Panc1 (cell line): ENCODE results near the gene PRSS33. TPM values are rescaled to one million over a fixed set of nuclear protein-coding genes. Genes with fewer than 3 reads are reported as not detected.
A peak's percentile ranks its signal among the peaks of the same experiment; 100 is the strongest.

Source experiments
- ATAC-seq: fragments of 200-7000 bp; cut with Tn5 transposase; 2 replicates; pipeline ENCODE4 v1.9.1; 2020; ENCODE audit warnings: mild to moderate bottlenecking, moderate library complexity
- BruUV-seq: library from RNA; stranded (reverse); fragments of 400-500 nt; replicated peaks from 2 replicates; lab custom pipeline; 2021; lab: Mats Ljungman, UMichigan
- CTCF ChIA-PET: fragments of 300-600 bp; sonication (Branson Sonifier 250); formaldehyde crosslinking; loops from one replicate; lab custom pipeline; 2022; ENCODE audit warnings: antibody characterized with exemption; lab: Charles Lee
- POLR2A ChIA-PET: fragments of 300-600 bp; sonication (Branson Sonifier 250); formaldehyde crosslinking; loops from one replicate; lab custom pipeline; 2022; ENCODE audit warnings: antibody characterized with exemption; lab: Charles Lee
- DNase-seq: peaks from one replicate; pipeline ENCODE4 v3.0.0-alpha.2; 2010; ENCODE audit warnings: low read depth, low spot score
- H3K27ac ChIP-seq: 2 replicates; pipeline ENCODE4 v1.5.1; 2011; ENCODE audit warnings: mild to moderate bottlenecking, low read length, inconsistent platforms
- H3K27me3 ChIP-seq: fragments of 200-500 bp; sonication (Bioruptor generic); 2 replicates; pipeline ENCODE4 v1.6.0; 2014; ENCODE audit warnings: low read length, inconsistent platforms; ENCODE audit not compliant: control insufficient read depth, insufficient read depth
- H3K36me3 ChIP-seq: fragments of 200-500 bp; sonication (Bioruptor generic); 2 replicates; pipeline ENCODE4 v1.5.1; 2014; ENCODE audit warnings: inconsistent platforms, mild to moderate bottlenecking, low read length, moderate library complexity; ENCODE audit not compliant: control insufficient read depth, insufficient read depth
- H3K4me1 ChIP-seq: 2 replicates; pipeline ENCODE4 v1.5.1; 2011; ENCODE audit warnings: inconsistent platforms, mild to moderate bottlenecking, low read length, moderate library complexity; ENCODE audit not compliant: control insufficient read depth, insufficient read depth
- H3K4me3 ChIP-seq, 2 experiments: 2 replicates each; pipeline ENCODE4 v1.5.1; 2011 to 2012; ENCODE audit warnings: low read depth in 2 of 2, low read length in 2 of 2, mild to moderate bottlenecking in 2 of 2, inconsistent platforms in 1 of 2, moderate library complexity in 1 of 2
- H3K9me3 ChIP-seq: fragments of 200-500 bp; sonication (Bioruptor generic); 2 replicates; pipeline ENCODE4 v1.5.1; 2014; ENCODE audit warnings: low read depth, mild to moderate bottlenecking, inconsistent platforms, low read length, moderate library complexity; ENCODE audit not compliant: control insufficient read depth, insufficient read depth
- CTCF ChIP-seq: fragments of 450-650 bp; IDR thresholded peaks from 2 replicates; pipeline ENCODE4 v1.5.1; 2017; ENCODE audit warnings: mild to moderate bottlenecking
- POLR2AphosphoS5 ChIP-seq: IDR thresholded peaks from 2 replicates; pipeline ENCODE4 v1.6.1; 2012; ENCODE audit warnings: mild to moderate bottlenecking, low read depth, low read length, moderate library complexity
- REST ChIP-seq, 2 experiments: IDR thresholded peaks; 2 replicates each; pipeline ENCODE4 v1.6.1; 2011 to 2012; ENCODE audit warnings: low read depth in 2 of 2, control low read depth in 1 of 2, low read length in 1 of 2, mild to moderate bottlenecking in 1 of 2, moderate library complexity in 1 of 2; ENCODE audit not compliant: insufficient read depth in 1 of 2
- SIN3A ChIP-seq: IDR thresholded peaks from 2 replicates; pipeline ENCODE4 v1.6.1; 2012; ENCODE audit warnings: low read depth, mild to moderate bottlenecking, low read length, moderate library complexity, borderline replicate concordance; ENCODE audit not compliant: insufficient read depth
- TCF7L2 ChIP-seq: IDR thresholded peaks from 2 replicates; pipeline ENCODE4 v1.6.1; 2011; ENCODE audit warnings: mild to moderate bottlenecking, low read depth, low read length, inconsistent platforms
- in situ Hi-C: cut with HindIII; loops from 2 replicates; pipeline ENCODE4 v1.10.0; 2016; ENCODE audit warnings: low sequenced_read_pairs, low pct_unique_long_range_greater_than_20kb
- intact Hi-C: fragments of 100-400 bp; cut with micrococcal nuclease; formaldehyde crosslinking; loops from one replicate; pipeline ENCODE4 v1.10.0; 2022; ENCODE audit not compliant: unreplicated experiment
- total RNA-seq: library from RNA; stranded (reverse); gene quantifications from one replicate; pipeline ENCODE4 v1.2.1, GENCODE V29; 2021; ENCODE audit not compliant: unreplicated experiment

PRSS33 gene
- total RNA-seq, 1 experiment from 2014 or later, result 0.59 TPM

GRCh38 chr16:2835638-2836493, 48.5 kb upstream of the PRSS33 start:
- H3K36me3 ChIP-seq, result no peaks in the 10 kb centered on the region
- CTCF ChIA-PET, result no interaction called here
- peak overlapping the region; percentile 79 for H3K27ac ChIP-seq
- H3K27me3 ChIP-seq, result no peaks in the 10 kb centered on the region
- H3K4me3 ChIP-seq, result peak overlapping the region; percentile 3 to 33; a peak in 2 of 4 replicates
- POLR2A ChIA-PET, result interaction anchor here (0.6 to 0.7 kb wide), 2 partner anchors 58 to 153 kb away, joined by 5 to 7 read pairs; partner anchors contain the start of gene KCTD5
- in situ Hi-C loops (no loop called here), intact Hi-C loops (loop anchor here (5.0 kb wide), 1 partner anchor 64 kb away; no protein-coding TSS in a partner anchor)
- no peaks in the 10 kb centered on the region for H3K9me3 ChIP-seq
- TF ChIP-seq POLR2AphosphoS5, result peak; percentile 93
- peak; percentile 86; the same call in 1 of the 2 replicates for TF ChIP-seq TCF7L2
- TF ChIP-seq SIN3A, result no peak
- 0 out of 4 replicates have a peak, but pooled peaks of 1 of the 2 experiments have one; percentile 51 for TF ChIP-seq REST (IDR thresholded peaks at IDR 0.05; ENCODE audit: insufficient read depth in 1 of 2, low read depth in 2 of 2, low read length in 1 of 2)
- ATAC-seq (peak; percentile 89), DNase-seq (peak; percentile 99)
- peaks cover 41% of the 10 kb centered on the region for H3K4me1 ChIP-seq
- no TSS peak for BruUV-seq

- ChIA-PET POLR2A (no interaction called here), CTCF (no interaction called here)
- H3K27me3 ChIP-seq, result no peaks in the 10 kb centered on the region
- in situ Hi-C loops (no loop called here), intact Hi-C loops (loop anchor here (5.0 kb wide), 1 partner anchor 63 kb away; no protein-coding TSS in a partner anchor)
- DNase-seq, result no peak
- BruUV-seq, result no TSS peak
- no peaks in the 10 kb centered on the region for H3K9me3 ChIP-seq
- ATAC-seq, result no peak
- peaks cover 48% of the 10 kb centered on the region for H3K4me1 ChIP-seq
- H3K4me3 ChIP-seq, result no peak overlapping the region
- H3K27ac ChIP-seq, result peak overlapping the region; percentile 79
- no peaks in the 10 kb centered on the region for H3K36me3 ChIP-seq
- TF ChIP-seq SIN3A (no peak), TCF7L2 (no peak), REST (IDR thresholded peaks at IDR 0.05; ENCODE audit: insufficient read depth in 1 of 2, low read depth in 2 of 2, low read length in 1 of 2) (no peak), POLR2AphosphoS5 (no peak), CTCF (no peak)
Observed at GRCh38 chr16:2834968-2835367, 47.6 kb upstream of the PRSS33 start.
